GM15510 (cell line): ENCODE results near the gene BMF.

Source experiments
- POLR2A ChIP-seq: IDR thresholded peaks from 3 replicates; pipeline ENCODE4 v1.6.1; 2011; ENCODE audit warnings: borderline replicate concordance; ENCODE audit not compliant: insufficient read length; ENCODE audit errors: extremely low read depth

Gene BMF

GRCh38 chr15:40105517-40106202, 3.0 kb downstream of the BMF start:
- TF ChIP-seq POLR2A = peak; percentile 61

- TF ChIP-seq POLR2A = no peak
Measured at GRCh38 chr15:40104865-40105516, 3.7 kb downstream of the BMF start.

- TF ChIP-seq POLR2A = no peak
Measured at GRCh38 chr15:40104296-40104864, 4.3 kb downstream of the BMF start.

- no peak for TF ChIP-seq POLR2A
Measured at GRCh38 chr15:40103864-40104271, 4.8 kb downstream of the BMF start.

GRCh38 chr15:40102897-40103858, 5.5 kb downstream of the BMF start:
- no peak for TF ChIP-seq POLR2A

- TF ChIP-seq POLR2A = no peak
Measured at GRCh38 chr15:40100947-40101905, 7.5 kb downstream of the BMF start.

GRCh38 chr15:40100123-40100946, 8.3 kb downstream of the BMF start:
- TF ChIP-seq POLR2A = no peak

- peak; percentile 50 for TF ChIP-seq POLR2A
Measured at GRCh38 chr15:40098489-40099261, 10.0 kb downstream of the BMF start.

GRCh38 chr15:40097968-40098476, 10.7 kb downstream of the BMF start:
- peak; percentile 22 for TF ChIP-seq POLR2A

- no peak for TF ChIP-seq POLR2A
Measured at GRCh38 chr15:40097096-40097967, 11.3 kb downstream of the BMF start.
